ENCODE data around the gene GPATCH8.

GPATCH8 gene

DNA sequence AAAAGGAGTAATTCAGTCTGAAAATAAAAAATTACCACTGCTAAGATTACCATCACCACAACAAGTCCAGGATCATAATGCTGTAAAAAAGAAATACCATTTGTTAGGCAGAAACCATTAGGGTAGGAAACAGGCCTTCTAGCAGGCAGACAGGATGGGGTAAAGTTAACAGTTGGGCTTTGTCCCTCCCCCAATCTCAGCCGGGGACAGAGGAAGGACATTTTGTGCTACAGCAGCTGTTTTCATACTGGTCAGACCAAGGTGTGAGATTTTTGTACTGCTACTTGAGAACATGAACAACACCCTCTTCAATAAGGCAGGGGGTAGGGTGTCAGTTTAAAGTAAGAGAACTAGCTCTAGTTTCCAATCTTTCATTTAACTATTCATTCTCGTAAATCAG is 64.6 kb downstream of the GPATCH8 start:
- no peak overlapping the region for H4K91ac ChIP-seq (ENCODE audit: low read depth, low read length)
- H3K4me3 ChIP-seq (ENCODE audit: low read depth, low read length), result no peak overlapping the region
- no peak overlapping the region for H2AK5ac ChIP-seq (ENCODE audit: low read length)
- peaks cover 9 to 11% of the 10 kb centered on the region in 2 experiments for H3K36me3 ChIP-seq (ENCODE audit: control insufficient read depth in 1 of 2, insufficient read depth in 2 of 2, low read length in 2 of 2)
- no peak overlapping the region for H3K23ac ChIP-seq (ENCODE audit: low read length)
- no CpG with 5 or more reads among the region's 2 CpGs for WGBS (ENCODE audit: extremely low coverage, insufficient coverage, insufficient read length)
- H3K9me3 ChIP-seq (ENCODE audit: insufficient read depth, low read depth, low read length), result no peaks in the 10 kb centered on the region
- H3K14ac ChIP-seq (ENCODE audit: low read length), result no peak overlapping the region
- H2BK12ac ChIP-seq (ENCODE audit: low read length), result no peak overlapping the region
- no peak overlapping the region for H2BK120ac ChIP-seq (ENCODE audit: insufficient read depth, low read length, poor library complexity)
- H3K4ac ChIP-seq (ENCODE audit: low read depth, low read length), result no peak overlapping the region
- H3K9ac ChIP-seq (ENCODE audit: low read length), result no peak overlapping the region
- DNase-seq, result no peak
- no peak overlapping the region for H3K27ac ChIP-seq (ENCODE audit: low read depth, low read length)
- no peak overlapping the region for H3K18ac ChIP-seq (ENCODE audit: low read length)
- no peak overlapping the region for H3K4me2 ChIP-seq (ENCODE audit: low read length)
- no peak overlapping the region for H2BK5ac ChIP-seq (ENCODE audit: low read depth, low read length, poor library complexity)
- H2AFZ ChIP-seq (ENCODE audit: insufficient read depth, low read length, poor library complexity), result no peak overlapping the region
- H3K79me1 ChIP-seq (ENCODE audit: low read length), result no peaks in the 10 kb centered on the region
- H3K4me1 ChIP-seq (ENCODE audit: control insufficient read depth in 1 of 2, insufficient read depth in 2 of 2, low read length in 2 of 2), result no peaks in the 10 kb centered on the region
- H4K8ac ChIP-seq (ENCODE audit: low read depth, low read length), result no peak overlapping the region
- no peaks in the 10 kb centered on the region for H3K79me2 ChIP-seq (ENCODE audit: control insufficient read depth, insufficient read depth, low read length, poor library complexity)
- no peak overlapping the region for H4K12ac ChIP-seq (ENCODE audit: low read depth, low read length)
- no peaks in the 10 kb centered on the region for H3K27me3 ChIP-seq (ENCODE audit: insufficient read depth, low read length)

- no peak overlapping the region for H3K9ac ChIP-seq (ENCODE audit: low read length)
- H3K36me3 ChIP-seq (ENCODE audit: control insufficient read depth in 1 of 2, insufficient read depth in 2 of 2, low read length in 2 of 2), result peaks cover 13 to 18% of the 10 kb centered on the region in 2 experiments
- no peak overlapping the region for H2AK5ac ChIP-seq (ENCODE audit: low read length)
- no peaks in the 10 kb centered on the region for H3K79me2 ChIP-seq (ENCODE audit: control insufficient read depth, insufficient read depth, low read length, poor library complexity)
- no peaks in the 10 kb centered on the region for H3K9me3 ChIP-seq (ENCODE audit: insufficient read depth, low read depth, low read length)
- H3K4ac ChIP-seq (ENCODE audit: low read depth, low read length), result no peak overlapping the region
- H3K4me1 ChIP-seq (ENCODE audit: control insufficient read depth in 1 of 2, insufficient read depth in 2 of 2, low read length in 2 of 2), result no peaks in the 10 kb centered on the region
- no peak for DNase-seq
- no peak overlapping the region for H3K18ac ChIP-seq (ENCODE audit: low read length)
- WGBS (ENCODE audit: extremely low coverage, insufficient coverage, insufficient read length), result no CpG with 5 or more reads among the region's 2 CpGs
- no peak overlapping the region for H3K4me3 ChIP-seq (ENCODE audit: low read depth, low read length)
- H4K8ac ChIP-seq (ENCODE audit: low read depth, low read length), result no peak overlapping the region
- no peaks in the 10 kb centered on the region for H3K79me1 ChIP-seq (ENCODE audit: low read length)
- H3K23ac ChIP-seq (ENCODE audit: low read length), result no peak overlapping the region
- H2BK12ac ChIP-seq (ENCODE audit: low read length), result no peak overlapping the region
- no peak overlapping the region for H4K91ac ChIP-seq (ENCODE audit: low read depth, low read length)
- H4K12ac ChIP-seq (ENCODE audit: low read depth, low read length), result no peak overlapping the region
- H2AFZ ChIP-seq (ENCODE audit: insufficient read depth, low read length, poor library complexity), result no peak overlapping the region
- H3K27me3 ChIP-seq (ENCODE audit: insufficient read depth, low read length), result no peaks in the 10 kb centered on the region
- no peak overlapping the region for H3K14ac ChIP-seq (ENCODE audit: low read length)
- no peak overlapping the region for H3K4me2 ChIP-seq (ENCODE audit: low read length)
- no peak overlapping the region for H2BK5ac ChIP-seq (ENCODE audit: low read depth, low read length, poor library complexity)
- no peak overlapping the region for H2BK120ac ChIP-seq (ENCODE audit: insufficient read depth, low read length, poor library complexity)
- no peak overlapping the region for H3K27ac ChIP-seq (ENCODE audit: low read depth, low read length)
Measured at GRCh38 chr17:44436336-44436735, 66.9 kb downstream of the GPATCH8 start.

DNA sequence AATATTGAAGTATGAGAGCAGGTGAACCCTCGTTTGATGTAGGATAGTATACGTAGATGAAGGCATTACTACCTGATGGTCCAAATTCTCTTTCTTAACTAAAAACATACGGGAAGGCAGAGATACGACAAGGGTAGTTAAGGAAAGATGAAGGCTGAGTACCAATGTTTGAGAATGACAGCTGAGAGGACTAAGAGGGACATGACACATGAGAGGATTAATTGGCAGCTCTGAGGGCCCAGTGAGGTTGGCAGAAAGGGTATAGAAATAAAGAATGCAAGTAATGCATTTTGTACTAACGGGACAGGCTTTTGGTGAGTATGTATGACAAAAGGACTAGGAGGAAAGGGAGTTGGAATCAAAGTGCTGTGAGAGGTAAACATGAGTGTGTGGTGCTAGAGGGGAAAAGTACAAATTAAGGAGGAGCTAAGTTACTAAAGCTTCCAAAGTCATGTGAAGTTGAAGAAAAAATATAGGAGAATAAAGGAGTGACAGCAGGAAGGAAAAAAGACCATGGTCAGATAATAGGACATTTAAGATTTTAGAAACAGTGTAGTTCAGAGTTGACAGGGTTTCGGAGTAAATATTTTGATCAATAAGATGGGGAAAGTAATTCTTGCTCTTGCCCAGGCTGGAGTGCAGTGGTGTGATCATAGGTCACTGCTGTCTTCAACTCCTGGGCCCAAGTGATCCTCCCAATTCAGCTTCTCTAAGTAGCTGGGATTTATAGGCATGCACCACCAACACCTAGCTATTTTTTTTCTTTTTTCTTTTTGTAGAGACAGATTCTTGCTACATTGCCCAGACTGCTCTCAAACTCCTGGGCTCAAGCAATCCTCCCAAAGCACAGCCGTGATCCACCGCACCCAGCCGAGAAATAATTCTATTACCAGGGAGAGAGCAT is 70.7 kb downstream of the GPATCH8 start:
- Histone ChIP-seq H3K4me2 (ENCODE audit: low read length) (no peak overlapping the region), H3K4me1 (ENCODE audit: control insufficient read depth in 1 of 2, insufficient read depth in 2 of 2, low read length in 2 of 2) (no peaks in the 10 kb centered on the region), H3K14ac (ENCODE audit: low read length) (no peak overlapping the region), H2BK12ac (ENCODE audit: low read length) (no peak overlapping the region), H2AFZ (ENCODE audit: insufficient read depth, low read length, poor library complexity) (no peak overlapping the region), H3K79me2 (ENCODE audit: control insufficient read depth, insufficient read depth, low read length, poor library complexity) (no peaks in the 10 kb centered on the region), H2BK120ac (ENCODE audit: insufficient read depth, low read length, poor library complexity) (no peak overlapping the region), H3K79me1 (ENCODE audit: low read length) (no peaks in the 10 kb centered on the region), H3K9ac (ENCODE audit: low read length) (no peak overlapping the region), H3K4ac (ENCODE audit: low read depth, low read length) (no peak overlapping the region), H3K27ac (ENCODE audit: low read depth, low read length) (no peak overlapping the region), H4K12ac (ENCODE audit: low read depth, low read length) (no peak overlapping the region), H2BK5ac (ENCODE audit: low read depth, low read length, poor library complexity) (no peak overlapping the region), H3K18ac (ENCODE audit: low read length) (no peak overlapping the region), H2AK5ac (ENCODE audit: low read length) (no peak overlapping the region), H4K8ac (ENCODE audit: low read depth, low read length) (no peak overlapping the region), H3K27me3 (ENCODE audit: insufficient read depth, low read length) (no peaks in the 10 kb centered on the region), H3K36me3 (ENCODE audit: control insufficient read depth in 1 of 2, insufficient read depth in 2 of 2, low read length in 2 of 2) (peaks cover 24 to 25% of the 10 kb centered on the region in 2 experiments), H3K23ac (ENCODE audit: low read length) (no peak overlapping the region), H4K91ac (ENCODE audit: low read depth, low read length) (no peak overlapping the region), H3K9me3 (ENCODE audit: insufficient read depth, low read depth, low read length) (no peaks in the 10 kb centered on the region), H3K4me3 (ENCODE audit: low read depth, low read length) (no peak overlapping the region)
- no CpG with 5 or more reads among the region's 9 CpGs for WGBS (ENCODE audit: extremely low coverage, insufficient coverage, insufficient read length)
- no peak for DNase-seq

GRCh38 chr17:44424828-44425461 is 78.3 kb downstream of the GPATCH8 start:
- no peak overlapping the region for H2BK120ac ChIP-seq (ENCODE audit: insufficient read depth, low read length, poor library complexity)
- H3K36me3 ChIP-seq (ENCODE audit: control insufficient read depth in 1 of 2, insufficient read depth in 2 of 2, low read length in 2 of 2), result peaks cover 7 to 12% of the 10 kb centered on the region in 2 experiments
- no peak overlapping the region for H3K4me2 ChIP-seq (ENCODE audit: low read length)
- H3K9ac ChIP-seq (ENCODE audit: low read length), result no peak overlapping the region
- no peak overlapping the region for H4K12ac ChIP-seq (ENCODE audit: low read depth, low read length)
- H3K9me3 ChIP-seq (ENCODE audit: insufficient read depth, low read depth, low read length), result no peaks in the 10 kb centered on the region
- no peak overlapping the region for H2BK12ac ChIP-seq (ENCODE audit: low read length)
- no peaks in the 10 kb centered on the region for H3K27me3 ChIP-seq (ENCODE audit: insufficient read depth, low read length)
- no peak overlapping the region for H3K14ac ChIP-seq (ENCODE audit: low read length)
- DNase-seq, result no peak
- H3K79me1 ChIP-seq (ENCODE audit: low read length), result no peaks in the 10 kb centered on the region
- H2BK5ac ChIP-seq (ENCODE audit: low read depth, low read length, poor library complexity), result no peak overlapping the region
- no peak overlapping the region for H2AK5ac ChIP-seq (ENCODE audit: low read length)
- no peak overlapping the region for H3K4me3 ChIP-seq (ENCODE audit: low read depth, low read length)
- no peak overlapping the region for H3K27ac ChIP-seq (ENCODE audit: low read depth, low read length)
- H3K4me1 ChIP-seq (ENCODE audit: control insufficient read depth in 1 of 2, insufficient read depth in 2 of 2, low read length in 2 of 2), result no peaks in the 10 kb centered on the region
- H4K8ac ChIP-seq (ENCODE audit: low read depth, low read length), result no peak overlapping the region
- no peak overlapping the region for H4K91ac ChIP-seq (ENCODE audit: low read depth, low read length)
- H3K18ac ChIP-seq (ENCODE audit: low read length), result no peak overlapping the region
- no peak overlapping the region for H2AFZ ChIP-seq (ENCODE audit: insufficient read depth, low read length, poor library complexity)
- H3K4ac ChIP-seq (ENCODE audit: low read depth, low read length), result no peak overlapping the region
- no CpG with 5 or more reads among the region's 3 CpGs for WGBS (ENCODE audit: extremely low coverage, insufficient coverage, insufficient read length)
- H3K23ac ChIP-seq (ENCODE audit: low read length), result no peak overlapping the region
- no peaks in the 10 kb centered on the region for H3K79me2 ChIP-seq (ENCODE audit: control insufficient read depth, insufficient read depth, low read length, poor library complexity)

Data from trophoblast cell (in vitro differentiated cells and primary cell).